ENCODE results near the gene LRP1B.

DNA sequence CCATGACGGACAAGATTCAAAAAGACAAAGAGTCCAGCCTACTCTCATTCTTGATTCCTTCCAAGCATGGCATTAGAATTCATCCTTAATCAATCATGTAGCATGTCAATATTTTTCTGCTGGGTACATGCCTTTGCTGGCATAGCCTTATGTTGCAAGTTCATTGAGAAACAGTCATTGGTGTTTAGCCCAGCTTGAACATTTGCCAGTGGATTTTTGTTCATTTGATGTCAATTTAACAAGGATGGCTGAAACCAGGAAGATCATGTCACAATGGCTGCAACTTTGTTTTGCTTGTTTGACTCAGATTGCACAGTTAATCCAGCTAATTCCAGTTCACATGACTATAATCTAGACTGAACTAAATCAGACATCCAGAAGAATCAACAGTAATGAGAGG, 1132.2 kb downstream of the LRP1B start:
- TF ChIP-seq, protein P1, sequence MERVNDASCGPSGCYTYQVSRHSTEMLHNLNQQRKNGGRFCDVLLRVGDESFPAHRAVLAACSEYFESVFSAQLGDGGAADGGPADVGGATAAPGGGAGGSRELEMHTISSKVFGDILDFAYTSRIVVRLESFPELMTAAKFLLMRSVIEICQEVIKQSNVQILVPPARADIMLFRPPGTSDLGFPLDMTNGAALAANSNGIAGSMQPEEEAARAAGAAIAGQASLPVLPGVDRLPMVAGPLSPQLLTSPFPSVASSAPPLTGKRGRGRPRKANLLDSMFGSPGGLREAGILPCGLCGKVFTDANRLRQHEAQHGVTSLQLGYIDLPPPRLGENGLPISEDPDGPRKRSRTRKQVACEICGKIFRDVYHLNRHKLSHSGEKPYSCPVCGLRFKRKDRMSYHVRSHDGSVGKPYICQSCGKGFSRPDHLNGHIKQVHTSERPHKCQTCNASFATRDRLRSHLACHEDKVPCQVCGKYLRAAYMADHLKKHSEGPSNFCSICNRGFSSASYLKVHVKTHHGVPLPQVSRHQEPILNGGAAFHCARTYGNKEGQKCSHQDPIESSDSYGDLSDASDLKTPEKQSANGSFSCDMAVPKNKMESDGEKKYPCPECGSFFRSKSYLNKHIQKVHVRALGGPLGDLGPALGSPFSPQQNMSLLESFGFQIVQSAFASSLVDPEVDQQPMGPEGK (CRISPR knock-in tag; IDR thresholded peaks at IDR 0.05; ENCODE audit: borderline replicate concordance) = no peak
- TF ChIP-seq CSRNP3 (CRISPR knock-in tag; IDR thresholded peaks at IDR 0.05) (no peak), SNAI2 (CRISPR knock-in tag; IDR thresholded peaks at IDR 0.05) (no peak), ZFP30 (CRISPR knock-in tag; IDR thresholded peaks at IDR 0.05) (no peak), ISL1 (CRISPR knock-in tag; IDR thresholded peaks at IDR 0.05) (no peak), ZC3H10 (CRISPR knock-in tag; IDR thresholded peaks at IDR 0.05) (no peak), CREB5 (CRISPR knock-in tag; IDR thresholded peaks at IDR 0.05; ENCODE audit: low read depth) (no peak), BACH2 (CRISPR knock-in tag; IDR thresholded peaks at IDR 0.05; ENCODE audit: borderline replicate concordance) (no peak), RARB (CRISPR knock-in tag; IDR thresholded peaks at IDR 0.05) (no peak)

Data from SK-N-SH treated with all-trans-retinoic acid at 6 μM for 48 hours (cell line).